ENCODE data around the gene PGBD1. TPM values are rescaled to one million over a fixed set of nuclear protein-coding genes. Genes with fewer than 3 reads are reported as not detected.

PGBD1 gene
- total RNA-seq, 4 donors from 2014 or later, result 5.8 to 8.7 (median 7.1) TPM

- TF ChIP-seq POLR2A (IDR thresholded peaks at IDR 0.05; ENCODE audit: low read depth) (no peak), CTCF (IDR thresholded peaks at IDR 0.05) (no peak), POLR2AphosphoS5 (IDR thresholded peaks at IDR 0.05) (no peak), EP300 (IDR thresholded peaks at IDR 0.05) (no peak)
- peaks cover 18 to 31% (median 27%) of the 10 kb centered on the region in 4 donors for H3K4me1 ChIP-seq
- no peaks in the 10 kb centered on the region for H3K9me3 ChIP-seq
- H3K4me3 ChIP-seq, result peak overlapping the region; percentile 75 to 78 (median 76)
- no peaks in the 10 kb centered on the region for H3K27me3 ChIP-seq
- WGBS, result under 1% methylated on average over 9 of the region's 9 CpGs
- DNase-seq (ENCODE audit: extremely low spot score), result no peak
- intact Hi-C loops (cut with DNase I), result no loop called here
- H3K36me3 ChIP-seq, result no peaks in the 10 kb centered on the region
- peak overlapping the region; percentile 76 to 89 (median 84) for H3K27ac ChIP-seq (replicated peaks in 1 of 4)
These were observed 68.0 kb downstream of the PGBD1 start for GRCh38 chr6:28349344-28349891.

GRCh38 chr6:28349892-28350737, 68.7 kb downstream of the PGBD1 start, which contains the start of gene ZKSCAN3:
TSS of gene ZKSCAN3 (plus strand) at chr6:28349947. CDS start at chr6:28359587, 9,640 bp downstream.
- H3K27me3 ChIP-seq, result no peaks in the 10 kb centered on the region
- under 1% methylated on average over 20 of the region's 30 CpGs for WGBS
- peak within 1 kb of the TSS; percentile 76 to 89 (median 84) for H3K27ac ChIP-seq (replicated peaks in 1 of 4)
- peak; percentile 93 for DNase-seq (ENCODE audit: extremely low spot score)
- intact Hi-C loops (cut with DNase I), result loop anchor here (5.0 kb wide), 1 partner anchor 83 kb away; the partner anchor contains the start of gene ZSCAN26
- peak within 1 kb of the TSS; percentile 75 to 78 (median 76) for H3K4me3 ChIP-seq
- H3K9me3 ChIP-seq, result no peaks in the 10 kb centered on the region
- H3K36me3 ChIP-seq, result no peaks in the 10 kb centered on the region
- peaks cover 25 to 38% (median 34%) of the 10 kb centered on the region in 4 donors for H3K4me1 ChIP-seq
- peak; percentile 73 for TF ChIP-seq POLR2AphosphoS5 (IDR thresholded peaks at IDR 0.05)
- TF ChIP-seq EP300 (IDR thresholded peaks at IDR 0.05), result no peak
- no peak for TF ChIP-seq POLR2A (IDR thresholded peaks at IDR 0.05; ENCODE audit: low read depth)
- no peak for TF ChIP-seq CTCF (IDR thresholded peaks at IDR 0.05)

- Histone ChIP-seq H3K4me1 (peaks cover 29 to 45% (median 41%) of the 10 kb centered on the region in 4 donors), H3K27ac (replicated peaks in 1 of 4) (peak overlapping the region; percentile 76 to 89 (median 84)), H3K9me3 (no peaks in the 10 kb centered on the region), H3K4me3 (peak overlapping the region in 3 of 4 donors; percentile 76 to 78 (median 76)), H3K27me3 (no peaks in the 10 kb centered on the region), H3K36me3 (no peaks in the 10 kb centered on the region)
- intact Hi-C loops (cut with DNase I), result loop anchor here (5.0 kb wide), 1 partner anchor 84 kb away; the partner anchor contains the start of gene ZSCAN26
- WGBS, result 68% methylated on average over 2 of the region's 2 CpGs
- DNase-seq (ENCODE audit: extremely low spot score), result no peak
- TF ChIP-seq POLR2AphosphoS5 (IDR thresholded peaks at IDR 0.05), result no peak
- no peak for TF ChIP-seq EP300 (IDR thresholded peaks at IDR 0.05)
- no peak for TF ChIP-seq POLR2A (IDR thresholded peaks at IDR 0.05; ENCODE audit: low read depth)
- no peak for TF ChIP-seq CTCF (IDR thresholded peaks at IDR 0.05)
These were observed 69.7 kb downstream of the PGBD1 start for GRCh38 chr6:28351087-28351486.

- 68% methylated on average over 2 of the region's 2 CpGs for WGBS
- intact Hi-C loops (cut with DNase I), result loop anchor here (5.0 kb wide), 1 partner anchor 84 kb away; the partner anchor contains the start of gene ZSCAN26
- Histone ChIP-seq H3K4me1 (peaks cover 32 to 49% (median 44%) of the 10 kb centered on the region in 4 donors), H3K27me3 (no peaks in the 10 kb centered on the region), H3K36me3 (no peaks in the 10 kb centered on the region), H3K27ac (replicated peaks in 1 of 4) (peak overlapping the region in 3 of 4 donors; percentile 76 to 89 (median 85)), H3K4me3 (peak overlapping the region in 2 of 4 donors; percentile 76 to 78), H3K9me3 (no peaks in the 10 kb centered on the region)
- no peak for TF ChIP-seq EP300 (IDR thresholded peaks at IDR 0.05)
- TF ChIP-seq POLR2AphosphoS5 (IDR thresholded peaks at IDR 0.05), result no peak
- no peak for TF ChIP-seq POLR2A (IDR thresholded peaks at IDR 0.05; ENCODE audit: low read depth)
- no peak for TF ChIP-seq CTCF (IDR thresholded peaks at IDR 0.05)
- DNase-seq (ENCODE audit: extremely low spot score), result no peak
These were observed 70.1 kb downstream of the PGBD1 start for GRCh38 chr6:28351493-28351925.

Small RNAs within 50 kb of the gene (small RNA-seq; reads per million reads assigned to genes)
- 0 reads per million in 3 donors for gene AL021997.1
- 0 reads per million in 3 donors for gene AL021997.2

Other genes starting within 250 kb of the PGBD1 start
- gene ZNF165, start 201.0 kb upstream of the PGBD1 start, total RNA-seq, result 1 to 10 TPM in 1 of 4 donors, under 1 TPM in 3; 0.40 to 1.1 (median 0.66) TPM
- 1 to 10 TPM; 2.9 to 7.4 (median 3.4) TPM for gene ZSCAN16, start 157.0 kb upstream of the PGBD1 start, total RNA-seq
- 10 to 100 TPM; 18.7 to 21.7 (median 20.8) TPM for gene ZKSCAN8, start 139.7 kb upstream of the PGBD1 start, total RNA-seq
- 10 to 100 TPM; 11.4 to 15.4 (median 12.0) TPM for gene ZSCAN9, start 56.3 kb upstream of the PGBD1 start, total RNA-seq
- gene ZKSCAN4, start 29.3 kb upstream of the PGBD1 start, total RNA-seq, result 1 to 10 TPM; 1.7 to 5.4 (median 4.4) TPM
- 1 to 10 TPM; 2.8 to 6.7 (median 4.7) TPM for gene NKAPL, start 22.3 kb upstream of the PGBD1 start, total RNA-seq
- gene ZSCAN26, start 14.4 kb upstream of the PGBD1 start, total RNA-seq, result 10 to 100 TPM; 15.1 to 28.2 (median 24.1) TPM
- gene ZSCAN31, start 54.6 kb downstream of the PGBD1 start, total RNA-seq, result 10 to 100 TPM; 13.1 to 39.1 (median 24.1) TPM
- 10 to 100 TPM in 1 of 4 donors, 1 to 10 TPM in 3; 2.8 to 10.4 (median 6.4) TPM for gene ZKSCAN3, start 68.4 kb downstream of the PGBD1 start, total RNA-seq
- gene ZSCAN12, start 118.2 kb downstream of the PGBD1 start, total RNA-seq, result 1 to 10 TPM; 4.0 to 5.7 (median 4.6) TPM
- gene ZSCAN23, start 161.9 kb downstream of the PGBD1 start, total RNA-seq, result 1 to 10 TPM; 1.0 to 2.9 (median 2.1) TPM
- gene GPX6, start 234.2 kb downstream of the PGBD1 start, total RNA-seq, result not detected
- not detected for gene GPX5, start 244.3 kb downstream of the PGBD1 start, total RNA-seq